ENCODE data around the gene SLC9A9. TPM values are rescaled to one million over a fixed set of nuclear protein-coding genes. Genes with fewer than 3 reads are reported as not detected.
"Not testable (repeated sequence)": the region's sequence is repeated elsewhere in the genome, so short reads cannot be mapped to it uniquely, and the experiment has no call there.

Gene SLC9A9
- total RNA-seq, 1 donor = 3.5 TPM

DNA sequence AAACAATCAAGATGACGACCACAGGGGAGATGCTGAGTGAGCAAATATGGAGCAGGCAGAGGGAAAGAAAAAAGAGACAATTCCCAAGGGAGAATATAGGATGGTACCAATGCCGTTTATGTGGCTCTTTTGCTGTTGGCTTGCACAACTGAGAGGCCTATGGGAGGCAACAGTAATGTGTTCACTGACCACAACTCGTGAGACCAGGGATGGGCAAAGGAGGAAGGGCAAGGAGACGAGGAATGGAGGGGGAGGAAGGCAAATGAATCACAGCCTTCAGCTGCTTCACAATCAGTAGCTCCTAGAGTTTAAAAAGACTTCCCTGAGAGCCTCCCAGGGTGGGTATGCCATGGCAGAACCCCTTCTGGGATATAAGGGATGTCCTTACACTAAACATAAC, 131.5 kb downstream of the SLC9A9 start:
- no peak overlapping the region for H3K4me3 ChIP-seq (ENCODE audit: low read depth, low read length)
- DNase-seq (ENCODE audit: low read depth) = no peak
- TF ChIP-seq, protein P1, sequence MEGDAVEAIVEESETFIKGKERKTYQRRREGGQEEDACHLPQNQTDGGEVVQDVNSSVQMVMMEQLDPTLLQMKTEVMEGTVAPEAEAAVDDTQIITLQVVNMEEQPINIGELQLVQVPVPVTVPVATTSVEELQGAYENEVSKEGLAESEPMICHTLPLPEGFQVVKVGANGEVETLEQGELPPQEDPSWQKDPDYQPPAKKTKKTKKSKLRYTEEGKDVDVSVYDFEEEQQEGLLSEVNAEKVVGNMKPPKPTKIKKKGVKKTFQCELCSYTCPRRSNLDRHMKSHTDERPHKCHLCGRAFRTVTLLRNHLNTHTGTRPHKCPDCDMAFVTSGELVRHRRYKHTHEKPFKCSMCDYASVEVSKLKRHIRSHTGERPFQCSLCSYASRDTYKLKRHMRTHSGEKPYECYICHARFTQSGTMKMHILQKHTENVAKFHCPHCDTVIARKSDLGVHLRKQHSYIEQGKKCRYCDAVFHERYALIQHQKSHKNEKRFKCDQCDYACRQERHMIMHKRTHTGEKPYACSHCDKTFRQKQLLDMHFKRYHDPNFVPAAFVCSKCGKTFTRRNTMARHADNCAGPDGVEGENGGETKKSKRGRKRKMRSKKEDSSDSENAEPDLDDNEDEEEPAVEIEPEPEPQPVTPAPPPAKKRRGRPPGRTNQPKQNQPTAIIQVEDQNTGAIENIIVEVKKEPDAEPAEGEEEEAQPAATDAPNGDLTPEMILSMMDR (IDR thresholded peaks at IDR 0.05; ENCODE audit: insufficient read depth, low read depth, low read length) = no peak

DNA sequence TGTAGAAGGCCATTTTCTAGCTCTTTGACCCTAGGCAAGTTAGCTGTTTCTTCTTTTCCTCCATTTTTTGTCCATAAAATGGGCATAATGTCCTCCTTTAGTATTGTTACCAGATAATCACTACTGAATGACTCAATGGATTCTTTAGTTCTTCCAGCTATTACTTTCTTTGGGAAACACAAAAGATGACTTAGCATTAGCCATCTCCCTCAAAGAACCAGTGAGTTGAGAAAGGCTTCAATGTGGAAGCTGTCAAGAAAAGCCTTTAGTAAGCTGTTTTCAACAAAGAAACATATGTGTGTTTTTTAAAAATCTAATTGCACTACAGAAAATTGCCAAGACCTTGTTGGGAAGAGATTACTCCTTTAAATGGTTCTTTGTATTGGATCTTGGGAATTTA, 135.7 kb downstream of the SLC9A9 start:
- TF ChIP-seq, protein P1 (IDR thresholded peaks at IDR 0.05; ENCODE audit: insufficient read depth, low read depth, low read length) = no peak
- no peak for DNase-seq (ENCODE audit: low read depth)
- H3K4me3 ChIP-seq (ENCODE audit: low read depth, low read length) = no peak overlapping the region

DNA sequence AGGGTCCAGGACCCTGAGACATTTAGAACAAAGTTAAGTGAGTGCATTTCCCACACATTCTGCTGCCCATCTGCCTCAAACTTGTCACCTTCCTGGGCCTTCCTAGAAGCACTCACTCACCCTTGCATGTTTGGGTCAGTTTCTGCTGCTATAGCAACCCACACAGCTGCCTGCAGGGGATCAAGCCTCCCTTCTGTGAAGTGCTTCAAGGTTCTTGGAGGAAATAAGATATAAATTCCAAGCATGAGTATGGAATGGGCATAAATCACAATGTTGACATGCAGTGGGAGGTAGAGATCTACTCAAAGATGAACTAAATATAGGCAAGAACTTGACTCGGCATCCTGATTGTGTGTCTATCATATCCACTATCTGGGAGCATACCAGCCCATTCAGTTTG, 140.4 kb downstream of the SLC9A9 start:
- DNase-seq (ENCODE audit: low read depth) = peak; percentile 13

DNA sequence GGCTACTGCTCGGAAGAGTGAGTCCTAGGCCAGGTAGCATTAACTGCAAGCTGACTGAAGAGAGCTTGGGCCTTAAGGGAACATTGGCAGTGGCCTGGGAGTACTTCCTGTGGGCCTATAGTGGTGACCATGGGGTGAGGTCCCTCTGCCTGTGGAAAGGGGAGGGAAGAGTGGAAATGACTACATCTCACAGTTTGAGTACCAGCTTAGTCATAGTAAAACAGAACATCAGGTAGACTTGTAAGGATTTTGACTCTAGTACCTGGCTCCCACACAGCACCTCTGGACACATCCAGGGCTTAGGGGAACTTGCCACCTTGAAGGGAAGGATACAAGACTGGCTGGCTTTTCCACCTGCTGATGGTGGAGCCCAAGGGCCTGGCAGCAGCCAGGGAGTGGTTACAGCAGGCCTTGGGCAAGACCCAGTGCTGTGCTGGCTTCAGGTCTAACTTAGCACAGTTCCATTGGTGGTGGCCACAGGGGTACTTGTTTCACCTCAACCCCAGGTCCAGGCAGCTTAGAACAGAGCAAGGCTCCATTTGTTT, 147.8 kb downstream of the SLC9A9 start:
- no peak overlapping the region for H3K4me3 ChIP-seq (ENCODE audit: low read depth, low read length)
- TF ChIP-seq, protein P1 (IDR thresholded peaks at IDR 0.05; ENCODE audit: insufficient read depth, low read depth, low read length) = no peak
- DNase-seq (ENCODE audit: low read depth) = no peak

More for the DNA sequence above, 140.4 kb downstream of the SLC9A9 start:
- no peak overlapping the region for H3K4me3 ChIP-seq (ENCODE audit: low read depth, low read length)
- TF ChIP-seq, protein P1 (IDR thresholded peaks at IDR 0.05; ENCODE audit: insufficient read depth, low read depth, low read length) = no peak

DNA sequence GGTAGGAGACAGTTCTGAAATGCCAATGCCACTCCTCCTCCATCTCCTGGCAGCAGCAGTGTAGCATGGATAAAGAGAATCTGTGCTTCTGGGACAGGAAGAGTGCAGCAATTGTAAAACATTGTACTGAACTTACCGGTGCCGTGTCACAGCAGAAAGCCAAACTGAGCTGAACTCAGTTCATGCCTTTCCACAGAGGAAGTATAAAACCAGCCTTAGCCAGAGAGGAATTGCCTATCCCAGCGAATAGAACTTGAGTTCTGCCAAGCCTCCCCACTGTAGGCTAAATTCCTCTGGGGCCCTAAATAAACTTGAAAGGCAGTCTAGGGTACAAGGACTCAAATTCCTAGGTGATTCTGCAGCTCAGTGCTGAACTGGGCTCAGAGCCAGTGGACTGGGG, 148.8 kb downstream of the SLC9A9 start:
- DNase-seq (ENCODE audit: low read depth) = no peak
- TF ChIP-seq, protein P1 (IDR thresholded peaks at IDR 0.05; ENCODE audit: insufficient read depth, low read depth, low read length) = no peak
- no peak overlapping the region for H3K4me3 ChIP-seq (ENCODE audit: low read depth, low read length)

DNA sequence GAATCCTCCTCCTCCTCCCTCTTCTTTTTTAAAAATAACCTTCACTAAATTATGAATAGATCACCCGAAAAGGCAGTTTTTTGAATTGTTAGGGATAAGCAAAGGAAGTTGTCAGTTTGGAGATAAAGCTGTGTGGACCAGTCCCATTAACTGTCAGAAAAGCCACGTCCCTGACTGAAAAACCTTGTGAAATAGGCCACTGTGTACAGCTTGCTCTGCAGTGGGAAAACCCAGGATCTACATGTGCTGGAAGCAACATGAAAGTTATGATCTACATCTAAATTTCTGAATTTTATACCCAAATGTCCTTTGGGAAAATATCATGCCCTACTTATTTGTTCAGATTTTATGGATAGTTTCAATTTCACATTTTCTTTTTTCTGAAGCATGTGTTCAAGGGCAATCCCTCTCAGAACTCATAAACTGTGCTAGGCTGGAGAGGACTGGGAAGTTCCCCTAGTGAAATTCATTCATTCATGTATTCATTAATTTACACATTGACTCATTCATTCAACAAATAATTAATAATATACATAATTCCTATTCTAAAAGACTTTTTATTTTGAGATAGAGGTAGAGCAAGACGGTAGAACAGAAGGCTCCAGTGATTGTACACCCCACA, 149.5 kb downstream of the SLC9A9 start:
- TF ChIP-seq, protein P1 (IDR thresholded peaks at IDR 0.05; ENCODE audit: insufficient read depth, low read depth, low read length) = no peak

DNA sequence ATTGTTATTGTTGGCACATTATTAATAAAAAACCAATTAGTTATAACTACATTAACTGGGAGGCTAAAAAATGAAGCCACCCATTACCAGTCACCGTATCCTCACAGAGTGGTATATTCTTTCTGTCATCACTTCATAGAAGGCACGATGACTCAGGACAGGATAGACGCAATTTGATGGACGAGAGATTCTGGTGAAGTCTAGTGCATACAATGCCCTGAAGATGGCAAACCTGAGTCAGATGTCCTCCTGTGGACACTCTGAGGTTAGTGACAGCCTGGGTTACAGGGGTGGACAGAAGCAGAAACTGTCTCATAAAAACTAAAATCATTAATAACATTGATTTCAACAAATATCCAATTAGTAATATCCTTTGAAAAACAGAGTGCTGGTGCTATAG, 150.3 kb downstream of the SLC9A9 start:
- no peak overlapping the region for H3K4me3 ChIP-seq (ENCODE audit: low read depth, low read length)
- TF ChIP-seq, protein P1 (IDR thresholded peaks at IDR 0.05; ENCODE audit: insufficient read depth, low read depth, low read length) = no peak
- DNase-seq (ENCODE audit: low read depth) = no peak

More for the DNA sequence above, 149.5 kb downstream of the SLC9A9 start:
- DNase-seq (ENCODE audit: low read depth) = no peak
- no peak overlapping the region for H3K4me3 ChIP-seq (ENCODE audit: low read depth, low read length)

DNA sequence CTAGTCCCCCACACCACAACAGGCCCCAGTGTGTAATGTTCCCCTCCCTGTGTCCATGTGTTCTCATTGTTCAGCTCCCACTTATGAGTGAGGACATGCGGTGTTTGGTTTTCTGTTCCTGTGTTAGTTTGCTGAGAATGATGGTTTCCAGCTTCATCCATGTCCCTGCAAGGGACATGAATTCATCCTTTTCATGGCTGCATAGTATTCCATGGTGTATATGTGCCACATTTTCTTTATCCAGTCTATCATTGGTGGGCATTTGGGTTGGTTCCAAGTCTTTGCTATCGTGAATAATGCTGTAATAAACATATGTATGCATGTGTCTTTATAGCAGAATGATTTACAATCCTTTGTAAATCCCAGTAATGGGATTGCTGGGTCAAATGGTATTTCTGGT, 152.9 kb downstream of the SLC9A9 start:
- not testable (repeated sequence) for DNase-seq (ENCODE audit: low read depth)

More for the DNA sequence above, 152.9 kb downstream of the SLC9A9 start:
- not testable (repeated sequence) for H3K4me3 ChIP-seq (ENCODE audit: low read depth, low read length)
